Renal pelvis (tissue), 4 donors: ENCODE data around the gene TMEM170B. TPM values are rescaled to one million over a fixed set of nuclear protein-coding genes. Genes with fewer than 3 reads are reported as not detected.

ENCODE experiments used
- DNase-seq: peaks from one replicate; pipeline ENCODE4 v3.0.0-alpha.2; 2013
- polyA plus RNA-seq, 3 donors: library from polyadenylated mRNA; unstranded; fragments of 120-200 nt; gene quantifications; one replicate each; pipeline ENCODE4 v1.2.1, GENCODE V29; 2013; ENCODE audit not compliant: insufficient read length in 3 of 3

Gene TMEM170B
- polyA plus RNA-seq, 3 donors = 8.2 to 10.5 (median 9.5) TPM

DNA sequence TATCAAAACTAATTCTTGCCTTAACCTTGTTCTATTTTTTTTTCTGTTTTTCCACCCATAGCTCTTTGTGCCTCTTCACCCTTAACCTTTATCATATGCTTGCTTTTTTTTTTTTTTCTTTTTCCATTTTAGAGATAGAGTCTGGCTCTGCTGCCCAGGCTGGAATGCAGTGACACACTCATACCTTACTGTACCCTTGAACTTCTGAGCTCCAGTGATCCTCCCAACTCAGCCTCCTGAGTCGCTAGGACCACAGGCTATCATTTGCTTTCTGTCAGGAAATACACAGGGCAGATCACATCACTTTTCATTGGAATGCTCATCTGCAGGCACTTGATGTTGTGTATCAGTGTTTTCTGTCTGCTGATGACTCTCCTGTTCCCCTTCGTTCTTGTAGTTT, 33.5 kb downstream of the TMEM170B start:
- DNase-seq = no peak

- peak; percentile 72 for DNase-seq
Measured at GRCh38 chr6:11575408-11576033, 38.0 kb downstream of the TMEM170B start.

DNA sequence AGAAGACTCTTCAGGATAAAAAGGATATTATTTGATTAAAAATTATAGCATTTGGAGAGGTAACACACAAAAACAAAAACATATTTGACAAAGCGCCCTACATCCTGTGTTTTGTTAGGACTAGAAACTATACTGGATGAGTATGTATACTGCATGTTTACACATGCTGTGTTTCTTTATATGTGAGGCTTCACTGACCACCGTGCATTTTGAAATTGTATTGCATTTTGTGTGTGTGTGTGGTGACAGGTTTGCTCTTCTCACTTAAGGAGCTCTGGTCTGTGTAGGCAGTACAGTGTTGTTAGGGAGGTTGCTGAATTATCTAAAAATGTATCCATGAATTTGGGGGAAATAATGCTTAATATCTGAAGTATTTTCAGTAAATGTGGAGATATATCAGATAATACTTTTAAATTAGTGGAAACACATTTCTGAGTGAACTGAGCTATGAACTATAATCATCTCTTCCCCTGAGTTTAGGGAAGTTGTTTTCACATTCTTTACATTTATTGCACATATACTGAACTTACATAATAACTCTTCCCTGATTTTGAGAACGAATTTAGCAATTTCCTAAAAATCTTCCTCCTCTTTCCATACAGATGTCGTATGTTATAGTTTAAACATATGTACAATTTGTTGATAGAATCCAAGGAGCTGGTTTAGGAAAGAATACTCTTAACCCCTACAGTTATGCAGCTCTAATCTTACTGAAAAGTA, 43.3 kb downstream of the TMEM170B start:
- DNase-seq = no peak

- no peak for DNase-seq
Measured at GRCh38 chr6:11584244-11584643, 46.7 kb downstream of the TMEM170B start.

DNA sequence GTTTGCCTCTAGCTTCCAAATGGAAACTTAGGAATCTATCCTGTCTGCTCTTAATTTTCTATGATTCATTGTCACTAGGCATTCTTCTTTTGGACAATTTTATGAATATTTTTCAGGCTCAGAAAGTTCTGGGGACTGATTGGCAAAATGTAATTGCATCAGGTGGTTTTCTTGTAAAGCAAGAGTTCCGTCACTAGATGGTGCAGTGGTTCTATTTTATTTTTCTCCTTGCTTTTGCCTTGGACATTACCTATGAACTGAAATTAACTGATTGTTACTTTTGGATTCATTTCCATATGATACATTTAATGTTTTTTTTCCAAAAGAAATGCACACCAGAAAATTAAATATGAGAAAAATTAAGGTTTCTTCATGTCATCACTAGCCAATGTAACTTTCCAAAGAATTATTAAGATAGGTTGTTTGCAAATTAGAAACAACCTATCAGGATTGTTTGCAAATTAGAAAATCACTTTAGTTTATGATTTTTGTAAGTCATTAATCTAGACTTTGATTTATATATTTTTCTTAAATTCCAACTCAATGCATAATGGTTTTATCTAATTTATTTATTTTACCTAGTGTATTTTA, 48.0 kb downstream of the TMEM170B start:
- DNase-seq = no peak

DNA sequence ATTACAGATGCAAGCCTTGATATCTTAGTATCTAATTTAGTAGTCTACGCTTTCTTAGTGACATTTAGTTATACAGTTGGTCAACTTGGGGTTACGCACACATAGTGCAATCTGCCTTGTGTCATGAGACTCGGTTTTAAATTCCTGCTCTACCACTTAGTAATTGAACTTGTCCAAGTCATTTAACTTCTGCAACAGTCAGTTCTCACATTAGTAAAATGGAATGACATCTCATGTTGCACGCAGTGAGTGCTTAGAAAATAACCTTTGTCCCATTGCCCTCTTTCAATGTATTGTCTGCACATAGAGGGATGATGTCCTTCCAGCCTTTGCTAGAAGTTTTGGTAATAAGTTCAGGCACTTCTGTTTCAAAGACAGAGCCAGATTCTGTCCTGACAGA, 48.6 kb downstream of the TMEM170B start:
- no peak for DNase-seq

- no peak for DNase-seq
Measured at GRCh38 chr6:11586536-11586935, 49.0 kb downstream of the TMEM170B start.

DNA sequence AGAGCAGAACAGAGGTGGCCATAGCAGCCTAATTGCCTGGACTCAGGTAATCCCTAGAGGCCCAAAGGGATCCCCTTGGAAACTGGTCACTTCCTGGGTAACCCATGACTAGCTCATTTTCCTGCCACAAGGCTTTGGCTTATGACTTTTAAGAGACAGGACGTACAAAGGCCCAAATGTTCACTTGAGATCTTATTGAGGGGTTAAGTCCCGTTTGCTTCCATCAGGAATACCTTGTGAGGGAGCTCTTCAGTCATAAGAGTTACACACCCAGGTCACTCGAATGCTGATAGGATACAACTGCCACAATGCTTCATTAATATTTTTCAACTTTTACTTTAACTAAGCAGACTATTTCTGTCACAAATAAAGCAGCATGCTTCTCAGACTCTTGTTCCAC, 51.7 kb downstream of the TMEM170B start:
- DNase-seq = no peak

DNA sequence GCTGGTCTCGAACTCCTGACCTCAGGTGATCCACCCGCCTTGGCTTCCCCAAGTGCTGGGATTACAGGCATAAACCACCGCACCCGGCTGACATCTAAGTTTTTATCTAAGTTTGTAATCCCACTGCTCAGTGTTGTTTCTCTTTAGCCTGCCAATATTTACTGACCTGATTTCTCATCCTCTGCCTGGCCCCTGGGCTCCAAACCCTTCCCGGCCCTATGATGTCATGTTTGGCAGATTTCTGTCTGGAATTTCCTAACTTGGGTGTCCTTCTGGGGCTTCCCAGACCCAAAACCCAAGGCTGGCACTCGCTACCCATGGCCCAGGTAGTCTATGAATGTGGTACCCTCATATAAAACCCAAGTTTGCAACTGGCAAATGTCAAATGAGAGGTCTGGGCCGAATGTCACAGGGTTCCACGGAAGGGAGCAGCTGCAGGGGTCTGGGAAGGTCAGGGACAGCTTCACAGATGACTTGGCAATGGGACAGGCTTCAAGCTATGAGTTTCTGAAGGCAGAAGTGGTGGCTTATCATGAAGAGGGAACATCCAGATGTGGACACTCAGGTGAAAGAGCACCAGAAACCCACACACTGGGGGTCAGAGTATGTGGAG, 54.9 kb downstream of the TMEM170B start:
- no peak for DNase-seq

GRCh38 chr6:11593096-11593495, 55.5 kb downstream of the TMEM170B start:
- no peak for DNase-seq

GRCh38 chr6:11595903-11596302, 58.4 kb downstream of the TMEM170B start:
- DNase-seq = no peak

DNA sequence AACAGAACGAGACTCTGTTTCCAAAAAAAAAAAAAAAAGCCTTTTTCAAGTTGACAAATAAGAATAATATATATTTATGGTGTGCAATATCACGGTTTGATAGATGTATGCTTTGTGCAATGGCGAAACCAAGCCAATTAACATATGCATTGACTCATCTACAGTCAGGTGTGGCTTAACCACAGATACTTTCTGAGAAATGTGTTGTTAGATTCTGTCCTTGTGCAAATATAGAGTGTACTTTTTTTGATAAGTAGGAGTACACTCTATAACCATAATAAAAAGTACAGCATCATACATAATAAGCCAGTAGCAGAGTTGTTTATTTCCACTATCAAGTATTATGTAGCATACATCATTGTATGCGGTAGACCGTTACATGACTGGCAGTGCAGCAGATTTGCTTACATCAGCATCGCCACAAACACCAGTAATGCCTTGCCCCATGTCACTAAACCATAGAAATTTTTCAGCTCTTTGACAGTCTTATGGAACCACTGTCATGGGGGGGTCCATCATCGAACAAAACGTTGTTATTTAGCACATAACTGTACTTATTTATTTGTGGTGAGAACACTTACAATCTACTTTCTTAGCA, 59.2 kb downstream of the TMEM170B start:
- DNase-seq = no peak

DNA sequence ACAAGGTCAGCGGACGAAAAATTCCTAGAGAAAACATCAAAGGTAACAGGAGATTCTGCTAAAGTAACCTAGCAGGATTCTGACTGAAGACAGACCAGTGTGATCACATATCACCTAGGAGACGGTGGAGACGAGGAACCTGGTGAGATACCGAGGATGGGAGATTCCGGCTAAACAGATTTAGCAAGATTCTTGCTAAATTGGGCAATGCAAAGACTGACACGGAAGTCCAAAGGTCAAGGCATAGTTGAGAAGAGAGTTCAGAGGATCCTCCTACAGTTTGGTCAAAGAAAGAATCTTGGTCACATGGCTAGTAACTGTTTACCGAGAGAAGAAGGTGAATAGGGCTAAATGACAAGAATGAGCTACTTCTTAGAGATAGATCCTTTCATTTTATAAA, 61.1 kb downstream of the TMEM170B start:
- no peak for DNase-seq

GRCh38 chr6:11600251-11600650, 62.7 kb downstream of the TMEM170B start:
- DNase-seq = no peak

DNA sequence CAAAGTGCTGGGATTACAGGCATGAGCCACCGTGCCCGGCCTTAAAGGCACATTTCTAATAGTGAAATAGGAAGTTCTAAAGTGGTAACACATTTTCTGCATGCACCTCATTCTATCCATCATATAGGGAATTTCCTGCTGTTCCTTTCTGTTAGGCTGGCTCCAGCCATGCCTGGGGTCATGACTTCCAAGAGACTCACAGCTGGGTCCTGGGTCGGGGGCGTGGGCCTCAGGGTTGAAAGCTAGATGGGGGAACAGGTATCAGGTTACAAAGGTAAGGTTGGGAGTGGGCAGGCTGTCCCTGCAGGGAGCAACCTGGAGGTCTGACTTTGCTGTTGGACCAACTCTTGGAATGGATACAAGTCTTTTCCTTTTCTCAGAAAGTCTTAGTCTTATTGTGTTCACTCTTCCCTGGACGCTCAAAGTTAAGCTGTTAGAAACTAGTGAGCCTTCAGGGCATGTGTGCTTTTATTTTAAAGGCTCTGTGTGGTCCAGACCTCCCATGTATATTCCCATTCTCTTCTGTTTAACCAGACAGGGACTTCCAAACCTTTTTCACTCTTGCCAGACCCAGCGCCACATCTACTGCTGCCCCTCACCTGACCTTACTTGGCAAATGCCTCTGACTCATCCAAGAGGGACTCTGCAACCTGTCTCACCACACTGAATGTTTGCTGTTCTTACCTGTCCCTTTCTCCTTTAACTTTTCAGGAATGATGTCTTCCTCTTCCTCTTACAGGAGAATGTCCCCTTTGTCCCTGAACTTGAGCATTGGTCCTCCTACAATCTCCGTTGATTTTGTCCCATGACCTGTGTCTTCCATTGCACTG, 64.4 kb downstream of the TMEM170B start:
- no peak for DNase-seq

- DNase-seq = no peak
Measured at GRCh38 chr6:11604215-11604614, 66.7 kb downstream of the TMEM170B start.

DNA sequence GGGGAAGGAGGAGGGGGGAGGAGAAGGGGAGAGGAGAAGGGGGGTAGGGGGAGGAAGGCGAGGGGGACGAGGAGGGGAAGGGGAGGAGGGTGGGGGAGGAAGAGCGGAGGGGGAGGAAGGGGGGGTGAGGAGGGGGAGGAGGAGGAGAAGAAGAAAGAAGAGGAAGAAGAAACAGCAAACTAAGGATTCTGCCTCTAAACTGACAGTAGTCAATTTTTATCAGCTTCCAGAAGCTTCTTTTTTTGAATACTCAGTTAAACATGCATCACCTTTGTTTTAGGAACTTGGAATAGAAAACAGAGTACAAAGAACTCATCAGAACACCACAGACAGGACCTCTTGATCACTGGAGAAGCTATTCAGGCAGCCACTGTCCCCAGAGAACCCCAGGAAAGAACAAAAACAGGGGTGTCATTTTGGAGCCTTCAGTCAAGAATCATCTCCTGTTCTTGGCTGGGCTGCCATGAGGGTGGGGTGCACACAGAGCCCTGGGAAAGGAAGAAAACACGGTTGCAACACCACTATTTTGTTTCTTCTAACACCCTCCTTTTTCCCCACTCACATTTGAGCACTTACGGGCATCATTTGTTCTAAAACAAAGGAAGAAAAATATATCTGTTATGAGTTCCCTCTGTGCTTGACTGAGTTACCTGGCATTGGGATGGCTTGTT, 67.4 kb downstream of the TMEM170B start:
- no peak for DNase-seq

GRCh38 chr6:11605507-11605905, 68.0 kb downstream of the TMEM170B start:
- DNase-seq = no peak

- no peak for DNase-seq
Measured at GRCh38 chr6:11606332-11606731, 68.8 kb downstream of the TMEM170B start.

DNA sequence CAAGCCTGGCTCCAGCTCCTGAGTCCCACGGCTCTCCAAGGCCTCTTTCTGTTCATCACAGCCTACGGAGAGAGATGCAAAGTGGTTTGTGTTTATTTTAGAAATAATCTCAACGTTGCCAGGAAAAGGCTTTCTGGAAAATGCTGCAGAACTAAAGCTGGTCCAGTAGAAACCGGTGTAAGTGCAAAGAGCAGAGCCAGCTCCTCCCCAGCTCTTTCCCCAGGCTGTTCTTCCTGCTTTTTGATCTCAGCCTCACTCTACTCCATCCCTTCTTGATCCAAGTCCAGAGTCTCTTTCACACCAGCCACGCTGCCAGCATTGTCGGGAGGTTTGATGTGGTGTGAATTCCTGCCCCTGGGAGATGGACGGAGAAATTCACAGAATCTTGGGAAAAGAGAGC, 69.8 kb downstream of the TMEM170B start:
- DNase-seq = no peak
